Adrenal gland (tissue), 5 donors: ENCODE results near the gene EML2.

Experiments
- CTCF ChIP-seq, 6 experiments: fragments of 450-650 bp in 4 of 6; fragments of 200-600 bp in 2 of 6; sonication (generic) in 1 of 6; IDR thresholded peaks; 1 replicate in 5 of 6; 2 replicates in 1 of 6; pipeline versions ENCODE4 v1.5.1 to v1.8.0; 2016 to 2021; ENCODE audit warnings: antibody characterized with exemption in 6 of 6, mild to moderate bottlenecking in 2 of 6, moderate library complexity in 1 of 6
- POLR2A ChIP-seq, 2 donors: fragments of 450-650 bp; IDR thresholded peaks; one replicate each; pipeline ENCODE4 v1.6.1; 2017; ENCODE audit warnings: antibody characterized with exemption in 2 of 2, mild to moderate bottlenecking in 2 of 2, moderate library complexity in 1 of 2
- donor health status: DM: no; HTN: no; CAD: no.

GRCh38 chr19:45591004-45591637 lies 48.1 kb downstream of the EML2 start:
- TF ChIP-seq CTCF (IDR thresholded peaks at IDR 0.05) (peak; percentile 22 to 53 (median 41)), POLR2A (IDR thresholded peaks at IDR 0.05) (no peak)
